Measurements from ENCODE around the gene EPHX1. TPM values are rescaled to one million over a fixed set of nuclear protein-coding genes. Genes with fewer than 3 reads are reported as not detected.

The EPHX1 gene
- total RNA-seq, 2 experiments from 2014 or later = 2.1 to 3.6 TPM

DNA sequence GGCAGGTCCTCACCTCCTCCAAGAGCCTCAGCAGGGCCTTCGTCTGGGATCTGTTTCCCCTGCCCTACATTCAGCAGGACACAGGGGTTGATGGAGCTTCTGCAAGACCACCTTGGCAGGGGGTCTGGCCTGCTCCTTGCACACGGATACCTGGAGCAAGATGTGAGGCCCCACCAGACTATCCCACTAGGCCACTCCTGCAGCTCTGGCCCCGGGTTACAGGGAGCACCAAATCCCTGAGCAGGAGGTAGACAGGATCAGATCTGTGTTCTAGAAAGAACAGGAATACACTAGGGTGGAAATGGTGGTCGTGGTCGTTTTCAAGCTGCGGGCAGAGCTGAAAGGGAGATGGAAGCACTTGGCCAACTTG lies 33.5 kb downstream of the EPHX1 start:
- Mint-ChIP-seq H3K27ac (no peak overlapping the region), H3K9me3 (no peaks in the 10 kb centered on the region), H3K4me1 (ENCODE audit: low read depth) (peaks cover 29% of the 10 kb centered on the region), H3K4me3 (no peak overlapping the region), H3K27me3 (no peaks in the 10 kb centered on the region), H3K36me3 (ENCODE audit: low read depth) (peaks cover 3% of the 10 kb centered on the region)
- ChIA-PET CTCF (no interaction called here), POLR2A (interaction anchor here (1.7 kb wide), 1 partner anchor 8 kb away, joined by 4 read pairs; no protein-coding TSS in a partner anchor)
- DNase-seq (no peak), ATAC-seq (no peak)
- intact Hi-C loops (cut with micrococcal nuclease) = no loop called here
- no peak for TF ChIP-seq CTCF (IDR thresholded peaks at IDR 0.05)

GRCh38 chr1:225844236-225845061 lies 34.5 kb downstream of the EPHX1 start:
- CTCF ChIA-PET = interaction anchor here (1.2 to 2.3 kb wide), 2 partner anchors 10 to 363 kb away, joined by 3 to 4 read pairs; no protein-coding TSS in a partner anchor
- no peak for DNase-seq
- no peak for ATAC-seq
- no peak overlapping the region for H3K27ac Mint-ChIP-seq
- no peaks in the 10 kb centered on the region for H3K9me3 Mint-ChIP-seq
- no peak for TF ChIP-seq CTCF (IDR thresholded peaks at IDR 0.05)
- peaks cover 38% of the 10 kb centered on the region for H3K4me1 Mint-ChIP-seq (ENCODE audit: low read depth)
- intact Hi-C loops (cut with micrococcal nuclease) = no loop called here
- POLR2A ChIA-PET = no interaction called here
- H3K4me3 Mint-ChIP-seq = no peak overlapping the region
- H3K27me3 Mint-ChIP-seq = no peaks in the 10 kb centered on the region
- peaks cover 10% of the 10 kb centered on the region for H3K36me3 Mint-ChIP-seq (ENCODE audit: low read depth)

DNA sequence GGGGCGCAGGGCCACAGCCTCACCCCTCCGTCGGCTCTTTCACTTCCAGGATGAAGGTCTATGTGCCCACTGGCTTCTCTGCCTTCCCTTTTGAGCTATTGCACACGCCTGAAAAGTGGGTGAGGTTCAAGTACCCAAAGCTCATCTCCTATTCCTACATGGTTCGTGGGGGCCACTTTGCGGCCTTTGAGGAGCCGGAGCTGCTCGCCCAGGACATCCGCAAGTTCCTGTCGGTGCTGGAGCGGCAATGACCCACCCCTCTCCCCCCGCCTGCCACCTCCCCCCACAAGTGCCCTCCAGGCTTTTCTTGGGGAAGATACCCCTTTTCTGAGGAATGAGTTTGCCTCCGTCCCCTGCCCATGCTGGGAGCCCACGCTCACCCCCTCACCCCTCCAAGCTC lies 35.2 kb downstream of the EPHX1 start:
- intact Hi-C loops (cut with micrococcal nuclease) = no loop called here
- H3K27me3 Mint-ChIP-seq = no peaks in the 10 kb centered on the region
- ChIA-PET POLR2A (interaction anchor here (0.7 kb wide), 1 partner anchor 155 kb away, joined by 3 read pairs; no protein-coding TSS in a partner anchor), CTCF (interaction anchor here (1.1 to 2.3 kb wide), 4 partner anchors 10 to 363 kb away, joined by 3 to 10 read pairs (median 4); no protein-coding TSS in a partner anchor)
- peaks cover 44% of the 10 kb centered on the region for H3K4me1 Mint-ChIP-seq (ENCODE audit: low read depth)
- ATAC-seq = no peak
- H3K4me3 Mint-ChIP-seq = no peak overlapping the region
- no peak overlapping the region for H3K27ac Mint-ChIP-seq
- H3K9me3 Mint-ChIP-seq = no peaks in the 10 kb centered on the region
- H3K36me3 Mint-ChIP-seq (ENCODE audit: low read depth) = peaks cover 14% of the 10 kb centered on the region
- DNase-seq = no peak
- TF ChIP-seq CTCF (IDR thresholded peaks at IDR 0.05) = no peak

GRCh38 chr1:225845571-225846259 lies 35.8 kb downstream of the EPHX1 start:
- ATAC-seq = no peak
- peak overlapping the region; percentile 40 for H3K27ac Mint-ChIP-seq
- CTCF ChIA-PET = interaction anchor here (1.1 to 2.3 kb wide), 5 partner anchors 11 to 371 kb away, joined by 3 to 10 read pairs (median 4); no protein-coding TSS in a partner anchor

More at GRCh38 chr1:225845571-225846259, 35.8 kb downstream of the EPHX1 start:
- H3K4me1 Mint-ChIP-seq (ENCODE audit: low read depth) = peaks cover 46% of the 10 kb centered on the region
- DNase-seq = peak; percentile 44
- intact Hi-C loops (cut with micrococcal nuclease) = no loop called here
- H3K9me3 Mint-ChIP-seq = no peaks in the 10 kb centered on the region
- TF ChIP-seq CTCF (IDR thresholded peaks at IDR 0.05) = peak; percentile 40
- no peak overlapping the region for H3K4me3 Mint-ChIP-seq
- no peaks in the 10 kb centered on the region for H3K27me3 Mint-ChIP-seq
- H3K36me3 Mint-ChIP-seq (ENCODE audit: low read depth) = peaks cover 19% of the 10 kb centered on the region
- POLR2A ChIA-PET = interaction anchor here (0.7 kb wide), 1 partner anchor 154 kb away, joined by 3 read pairs; no protein-coding TSS in a partner anchor
